PFSK-1 (cell line): Measurements from ENCODE around the gene ZRANB2.

Source experiments
- FOXP2 ChIP-seq: optimal IDR thresholded peaks from 2 replicates; pipeline ENCODE3; 2011; ENCODE audit warnings: borderline replicate concordance, control low read depth, inconsistent platforms; ENCODE audit not compliant: insufficient read depth; ENCODE audit errors: extremely low read length, extremely low read depth
- POLR2AphosphoS5 ChIP-seq: IDR thresholded peaks from 2 replicates; pipeline ENCODE4 v1.6.1; 2012; ENCODE audit warnings: low read depth, mild to moderate bottlenecking, control low read depth, low read length, moderate library complexity
- SIN3A ChIP-seq: IDR thresholded peaks from 2 replicates; pipeline ENCODE4 v1.6.1; 2012; ENCODE audit warnings: mild to moderate bottlenecking, low read length, moderate library complexity, borderline replicate concordance; ENCODE audit not compliant: insufficient read depth
- TAF1 ChIP-seq: IDR thresholded peaks from 2 replicates; pipeline ENCODE4 v1.6.1; 2012; ENCODE audit warnings: low read length, control low read depth, borderline replicate concordance; ENCODE audit not compliant: insufficient read depth
- TF ChIP-seq, protein P1 (sequence below), 2 experiments: IDR thresholded peaks; 2 replicates each; pipeline versions ENCODE4 v1.6.1 to v1.8.0; 2011 to 2012; ENCODE audit warnings: low read depth in 2 of 2, low read length in 2 of 2, control low read depth in 1 of 2, inconsistent platforms in 1 of 2, mild to moderate bottlenecking in 1 of 2, moderate library complexity in 1 of 2; ENCODE audit not compliant: insufficient read depth in 1 of 2

Gene ZRANB2

DNA sequence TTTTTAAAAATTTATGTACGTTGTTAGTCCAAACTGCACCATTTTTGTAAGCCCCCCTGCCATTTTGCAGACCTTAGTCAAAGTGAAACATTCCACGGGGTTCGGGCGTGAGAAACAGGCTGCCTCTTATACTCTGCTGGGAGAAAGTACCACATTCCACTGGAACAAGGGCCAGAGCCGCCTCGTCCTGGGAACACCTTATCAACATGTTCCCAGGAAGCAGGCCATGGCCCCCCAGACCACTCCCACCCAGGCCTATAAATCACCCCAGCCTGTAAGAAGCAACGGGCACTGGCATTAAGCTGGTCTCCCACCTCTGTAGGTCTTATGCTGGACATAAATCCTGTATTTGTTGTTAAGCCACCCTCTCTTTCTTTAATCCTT lies 854 bp upstream of the ZRANB2 start:
- TF ChIP-seq POLR2AphosphoS5 (no peak), TAF1 (no peak), SIN3A (no peak)
- TF ChIP-seq, protein P1, sequence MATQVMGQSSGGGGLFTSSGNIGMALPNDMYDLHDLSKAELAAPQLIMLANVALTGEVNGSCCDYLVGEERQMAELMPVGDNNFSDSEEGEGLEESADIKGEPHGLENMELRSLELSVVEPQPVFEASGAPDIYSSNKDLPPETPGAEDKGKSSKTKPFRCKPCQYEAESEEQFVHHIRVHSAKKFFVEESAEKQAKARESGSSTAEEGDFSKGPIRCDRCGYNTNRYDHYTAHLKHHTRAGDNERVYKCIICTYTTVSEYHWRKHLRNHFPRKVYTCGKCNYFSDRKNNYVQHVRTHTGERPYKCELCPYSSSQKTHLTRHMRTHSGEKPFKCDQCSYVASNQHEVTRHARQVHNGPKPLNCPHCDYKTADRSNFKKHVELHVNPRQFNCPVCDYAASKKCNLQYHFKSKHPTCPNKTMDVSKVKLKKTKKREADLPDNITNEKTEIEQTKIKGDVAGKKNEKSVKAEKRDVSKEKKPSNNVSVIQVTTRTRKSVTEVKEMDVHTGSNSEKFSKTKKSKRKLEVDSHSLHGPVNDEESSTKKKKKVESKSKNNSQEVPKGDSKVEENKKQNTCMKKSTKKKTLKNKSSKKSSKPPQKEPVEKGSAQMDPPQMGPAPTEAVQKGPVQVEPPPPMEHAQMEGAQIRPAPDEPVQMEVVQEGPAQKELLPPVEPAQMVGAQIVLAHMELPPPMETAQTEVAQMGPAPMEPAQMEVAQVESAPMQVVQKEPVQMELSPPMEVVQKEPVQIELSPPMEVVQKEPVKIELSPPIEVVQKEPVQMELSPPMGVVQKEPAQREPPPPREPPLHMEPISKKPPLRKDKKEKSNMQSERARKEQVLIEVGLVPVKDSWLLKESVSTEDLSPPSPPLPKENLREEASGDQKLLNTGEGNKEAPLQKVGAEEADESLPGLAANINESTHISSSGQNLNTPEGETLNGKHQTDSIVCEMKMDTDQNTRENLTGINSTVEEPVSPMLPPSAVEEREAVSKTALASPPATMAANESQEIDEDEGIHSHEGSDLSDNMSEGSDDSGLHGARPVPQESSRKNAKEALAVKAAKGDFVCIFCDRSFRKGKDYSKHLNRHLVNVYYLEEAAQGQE (IDR thresholded peaks at IDR 0.05; ENCODE audit: insufficient read depth in 1 of 2, low read depth in 2 of 2, low read length in 2 of 2), result no peak

DNA sequence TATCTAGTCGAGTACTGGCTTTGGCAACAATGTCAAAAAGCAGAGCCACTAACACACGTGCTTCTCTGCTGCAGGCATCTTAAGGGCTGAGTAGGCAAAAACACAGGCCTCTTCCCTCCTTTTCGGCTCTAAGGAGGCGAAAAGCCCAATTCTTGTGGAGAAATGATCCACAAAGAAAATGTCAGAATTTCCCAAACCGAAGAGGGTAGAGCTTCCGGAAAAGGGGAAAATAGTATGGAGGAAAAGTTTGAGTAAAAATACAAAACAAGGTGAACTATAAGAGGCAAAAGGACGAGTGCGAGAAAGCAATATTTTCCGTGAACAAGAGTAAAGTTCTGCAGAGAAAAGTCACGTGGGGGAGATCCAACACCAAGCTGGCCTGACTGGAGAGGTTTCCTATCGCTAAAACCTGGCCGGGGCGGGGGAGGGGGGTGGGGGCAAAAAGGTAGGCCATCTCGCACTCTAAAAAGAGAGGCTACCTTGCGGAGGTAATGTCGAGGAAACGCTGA lies 551 bp downstream of the ZRANB2 start:
- TF ChIP-seq POLR2AphosphoS5, result no peak
- no peak for TF ChIP-seq FOXP2
- TF ChIP-seq, protein P1 (IDR thresholded peaks at IDR 0.05; ENCODE audit: insufficient read depth in 1 of 2, low read depth in 2 of 2, low read length in 2 of 2), result no peak
- TF ChIP-seq TAF1, result no peak
- no peak for TF ChIP-seq SIN3A

DNA sequence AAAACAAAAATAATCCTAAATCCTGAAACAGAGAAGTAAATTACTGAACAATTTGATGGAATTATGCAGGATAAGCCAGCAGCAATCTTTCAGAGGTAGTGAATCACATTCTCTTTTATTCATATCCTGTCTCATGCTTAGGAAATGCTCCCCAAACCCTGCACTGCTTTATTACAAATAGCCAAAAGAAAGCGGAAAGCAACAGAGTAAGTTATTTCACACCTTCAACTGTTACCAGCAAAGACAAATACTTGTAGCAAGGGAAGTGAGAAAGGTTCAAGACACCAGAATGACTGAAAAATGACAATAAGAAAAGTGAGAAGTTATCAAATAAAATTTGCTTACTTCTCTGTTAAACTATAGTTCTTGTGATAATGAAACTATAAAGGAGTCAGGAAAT lies 6.2 kb downstream of the ZRANB2 start:
- no peak for TF ChIP-seq POLR2AphosphoS5
- TF ChIP-seq SIN3A, result no peak
- TF ChIP-seq FOXP2, result no peak
- TF ChIP-seq, protein P1 (IDR thresholded peaks at IDR 0.05; ENCODE audit: insufficient read depth in 1 of 2, low read depth in 2 of 2, low read length in 2 of 2), result no peak
- no peak for TF ChIP-seq TAF1

DNA sequence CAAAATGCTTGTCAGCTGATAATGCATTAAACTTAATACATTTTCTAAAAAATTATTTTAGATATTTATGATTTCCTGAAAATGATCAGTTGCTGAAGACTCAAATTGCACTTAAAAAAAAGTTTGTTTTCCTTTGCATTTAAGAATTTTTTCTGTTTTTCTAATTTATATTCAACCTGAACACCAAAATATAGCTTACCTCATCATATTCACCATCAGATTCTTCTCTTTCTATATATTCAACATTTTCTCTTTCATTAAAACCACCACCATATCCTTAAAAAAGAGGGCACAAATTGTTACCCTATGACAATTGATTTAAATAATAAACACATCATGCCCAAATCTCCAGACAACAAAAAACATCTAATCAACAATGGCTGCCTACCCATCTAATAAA lies 8.6 kb downstream of the ZRANB2 start:
- TF ChIP-seq, protein P1 (IDR thresholded peaks at IDR 0.05; ENCODE audit: insufficient read depth in 1 of 2, low read depth in 2 of 2, low read length in 2 of 2), result no peak
- TF ChIP-seq SIN3A (no peak), POLR2AphosphoS5 (no peak), TAF1 (no peak), FOXP2 (no peak)

DNA sequence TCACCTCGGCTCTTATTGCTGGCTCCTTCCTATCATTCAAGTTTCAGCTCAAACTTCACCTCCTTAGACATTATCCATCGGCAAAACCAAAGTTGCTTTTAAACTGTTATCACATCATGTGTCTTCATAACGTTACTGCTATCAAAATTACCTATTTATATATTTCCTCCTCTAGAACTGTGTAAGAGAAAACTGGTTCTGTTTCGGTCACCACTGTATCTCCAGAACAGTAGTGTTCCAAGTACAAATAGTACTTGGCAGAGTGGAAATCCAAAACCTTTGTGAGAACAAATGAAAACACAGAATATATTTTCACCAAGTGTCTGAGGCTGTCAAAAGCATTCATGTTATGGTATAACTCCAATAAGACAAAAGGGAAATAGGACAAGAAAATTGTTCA lies 9.1 kb downstream of the ZRANB2 start:
- no peak for TF ChIP-seq POLR2AphosphoS5
- no peak for TF ChIP-seq TAF1
- no peak for TF ChIP-seq FOXP2
